ENCODE results near the gene UTF1. TPM values are rescaled to one million over a fixed set of nuclear protein-coding genes. Genes with fewer than 3 reads are reported as not detected.

Gene UTF1
- total and polyA plus RNA-seq, 2 experiments from 2014 or later: 12.2 to 51.4 TPM

DNA sequence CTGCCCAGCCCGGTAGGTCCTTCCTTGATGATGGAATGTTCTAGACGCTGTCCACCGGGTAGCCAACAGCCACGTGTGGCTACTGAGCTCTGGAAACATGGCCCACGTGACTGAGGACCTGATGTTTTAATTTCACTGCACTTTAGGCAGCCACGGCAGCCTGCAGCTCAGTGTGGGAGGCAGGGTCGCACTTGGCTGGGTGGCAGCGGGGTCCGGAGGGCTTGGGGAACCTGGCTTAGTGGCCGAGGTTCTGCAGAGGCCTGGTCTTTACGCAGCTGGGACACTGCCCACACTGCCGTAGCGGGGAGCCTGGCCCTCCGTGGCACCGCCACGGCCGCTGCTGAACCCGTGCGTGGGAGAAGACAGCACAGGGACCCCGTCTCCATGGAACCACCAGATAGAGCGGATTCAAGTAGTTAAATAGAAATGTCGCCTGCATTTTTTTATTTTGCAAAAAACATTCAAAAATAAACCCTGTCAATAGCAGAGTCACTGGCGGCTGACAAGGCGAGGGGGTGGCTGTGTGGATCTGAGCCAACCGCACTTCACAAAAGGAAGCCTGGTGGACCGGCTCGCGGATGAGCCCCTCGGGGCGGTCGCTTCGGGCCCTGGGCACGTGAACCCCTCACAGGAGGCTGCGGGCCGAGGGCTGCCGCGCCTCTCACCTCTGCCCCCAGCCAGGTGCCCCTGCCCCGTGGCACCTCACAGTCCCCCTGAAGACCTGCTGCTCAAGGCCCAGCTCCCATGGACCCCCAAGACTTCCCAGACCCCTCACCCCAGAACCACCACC is 25.6 kb upstream of the UTF1 start (continued):
- TF ChIP-seq, protein P1, sequence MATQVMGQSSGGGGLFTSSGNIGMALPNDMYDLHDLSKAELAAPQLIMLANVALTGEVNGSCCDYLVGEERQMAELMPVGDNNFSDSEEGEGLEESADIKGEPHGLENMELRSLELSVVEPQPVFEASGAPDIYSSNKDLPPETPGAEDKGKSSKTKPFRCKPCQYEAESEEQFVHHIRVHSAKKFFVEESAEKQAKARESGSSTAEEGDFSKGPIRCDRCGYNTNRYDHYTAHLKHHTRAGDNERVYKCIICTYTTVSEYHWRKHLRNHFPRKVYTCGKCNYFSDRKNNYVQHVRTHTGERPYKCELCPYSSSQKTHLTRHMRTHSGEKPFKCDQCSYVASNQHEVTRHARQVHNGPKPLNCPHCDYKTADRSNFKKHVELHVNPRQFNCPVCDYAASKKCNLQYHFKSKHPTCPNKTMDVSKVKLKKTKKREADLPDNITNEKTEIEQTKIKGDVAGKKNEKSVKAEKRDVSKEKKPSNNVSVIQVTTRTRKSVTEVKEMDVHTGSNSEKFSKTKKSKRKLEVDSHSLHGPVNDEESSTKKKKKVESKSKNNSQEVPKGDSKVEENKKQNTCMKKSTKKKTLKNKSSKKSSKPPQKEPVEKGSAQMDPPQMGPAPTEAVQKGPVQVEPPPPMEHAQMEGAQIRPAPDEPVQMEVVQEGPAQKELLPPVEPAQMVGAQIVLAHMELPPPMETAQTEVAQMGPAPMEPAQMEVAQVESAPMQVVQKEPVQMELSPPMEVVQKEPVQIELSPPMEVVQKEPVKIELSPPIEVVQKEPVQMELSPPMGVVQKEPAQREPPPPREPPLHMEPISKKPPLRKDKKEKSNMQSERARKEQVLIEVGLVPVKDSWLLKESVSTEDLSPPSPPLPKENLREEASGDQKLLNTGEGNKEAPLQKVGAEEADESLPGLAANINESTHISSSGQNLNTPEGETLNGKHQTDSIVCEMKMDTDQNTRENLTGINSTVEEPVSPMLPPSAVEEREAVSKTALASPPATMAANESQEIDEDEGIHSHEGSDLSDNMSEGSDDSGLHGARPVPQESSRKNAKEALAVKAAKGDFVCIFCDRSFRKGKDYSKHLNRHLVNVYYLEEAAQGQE (IDR thresholded peaks at IDR 0.05; ENCODE audit: unreplicated experiment): no peak
- no peak for TF ChIP-seq STAT1 (IDR thresholded peaks at IDR 0.05; ENCODE audit: unreplicated experiment)
- TF ChIP-seq ZNF331 (CRISPR knock-in tag; IDR thresholded peaks at IDR 0.05; ENCODE audit: low read depth): no peak
- no peak for TF ChIP-seq EZH2 (IDR thresholded peaks at IDR 0.05; ENCODE audit: low read depth, unreplicated experiment)
- no peak for TF ChIP-seq CREB1 (CRISPR knock-in tag; IDR thresholded peaks at IDR 0.05; ENCODE audit: low read depth)
- TF ChIP-seq, protein P2, sequence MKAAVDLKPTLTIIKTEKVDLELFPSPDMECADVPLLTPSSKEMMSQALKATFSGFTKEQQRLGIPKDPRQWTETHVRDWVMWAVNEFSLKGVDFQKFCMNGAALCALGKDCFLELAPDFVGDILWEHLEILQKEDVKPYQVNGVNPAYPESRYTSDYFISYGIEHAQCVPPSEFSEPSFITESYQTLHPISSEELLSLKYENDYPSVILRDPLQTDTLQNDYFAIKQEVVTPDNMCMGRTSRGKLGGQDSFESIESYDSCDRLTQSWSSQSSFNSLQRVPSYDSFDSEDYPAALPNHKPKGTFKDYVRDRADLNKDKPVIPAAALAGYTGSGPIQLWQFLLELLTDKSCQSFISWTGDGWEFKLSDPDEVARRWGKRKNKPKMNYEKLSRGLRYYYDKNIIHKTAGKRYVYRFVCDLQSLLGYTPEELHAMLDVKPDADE (IDR thresholded peaks at IDR 0.05): no peak

DNA sequence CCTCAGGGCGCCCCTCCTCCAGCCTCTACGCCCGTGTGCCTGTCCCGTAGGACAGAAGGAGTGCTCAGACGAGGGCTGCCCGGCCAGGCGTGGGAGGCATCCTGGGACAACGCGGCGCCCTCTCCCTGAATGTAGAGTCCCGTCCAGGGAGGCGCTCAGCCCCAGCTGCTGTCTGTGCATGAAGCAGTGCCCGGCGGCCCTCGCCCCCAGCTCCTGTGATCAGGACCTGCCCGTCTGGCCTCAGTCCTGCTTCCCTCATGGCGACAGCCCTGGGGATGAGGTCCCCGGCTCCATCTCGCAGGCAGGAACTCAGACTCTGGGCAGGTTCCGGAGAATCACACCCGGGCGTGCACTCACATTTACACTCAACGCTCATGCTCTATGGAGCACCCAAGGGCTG is 24.9 kb upstream of the UTF1 start:
- H3K4me3 Mint-ChIP-seq: no peak overlapping the region
- no peak for TF ChIP-seq POLR2AphosphoS5 (IDR thresholded peaks at IDR 0.05; ENCODE audit: low read depth)
- 0 out of 2 replicates have a peak, but pooled peaks cover 3% of the 10 kb centered on the region for H3F3A ChIP-seq (replicated peaks; ENCODE audit: low read depth)

More for the DNA sequence above, 24.9 kb upstream of the UTF1 start:
- Mint-ChIP-seq H3K27ac (no peak overlapping the region), H3K9me3 (no peaks in the 10 kb centered on the region), H3K36me3 (ENCODE audit: low read depth) (no peaks in the 10 kb centered on the region), H3K4me1 (no peaks in the 10 kb centered on the region), H3K27me3 (ENCODE audit: insufficient read depth, low read depth, poor library complexity) (peaks cover 2% of the 10 kb centered on the region)
- Histone ChIP-seq H3K36me3 (ENCODE audit: insufficient read depth) (no peaks in the 10 kb centered on the region), H3K4me3 (no peak overlapping the region), H3K4me1 (ENCODE audit: insufficient read depth) (no peaks in the 10 kb centered on the region), H3K79me2 (replicated peaks; ENCODE audit: insufficient read depth) (no peaks in the 10 kb centered on the region), H3K9me2 (ENCODE audit: insufficient read depth) (peaks cover 4% of the 10 kb centered on the region; the same call in 1 of the 2 replicates), H3K27ac (ENCODE audit: low read depth) (no peak overlapping the region), H4K20me1 (replicated peaks; ENCODE audit: insufficient read depth) (no peaks in the 10 kb centered on the region), H2AFZ (no peak overlapping the region), H3K4me2 (no peak overlapping the region), H3K27me3 (ENCODE audit: insufficient read depth) (no peaks in the 10 kb centered on the region)
- peak; percentile 20 for ATAC-seq
- no peak for DNase-seq (ENCODE audit: low spot score)

Data from GM23338 (cell line).